GM21529 (cell line): ENCODE measurements around the gene PSMA6.

ENCODE experiments used
- ATAC-seq: cut with Tn5 transposase; IDR thresholded peaks from one replicate; pipeline ENCODE4 v1.9.1; 2021; ENCODE audit not compliant: unreplicated experiment

PSMA6 gene

GRCh38 chr14:35365130-35366055 is 73.2 kb downstream of the PSMA6 start:
- no peak for ATAC-seq

GRCh38 chr14:35366056-35366451 is 73.9 kb downstream of the PSMA6 start:
- no peak for ATAC-seq

GRCh38 chr14:35366521-35366976 is 74.4 kb downstream of the PSMA6 start:
- ATAC-seq: no peak

- ATAC-seq: no peak
Observed at GRCh38 chr14:35367056-35367372, 74.8 kb downstream of the PSMA6 start.
